ENCODE measurements around the gene FPGS.
"Not testable (repeated sequence)": the region's sequence is repeated elsewhere in the genome, so short reads cannot be mapped to it uniquely, and the experiment has no call there.

Gene FPGS

DNA sequence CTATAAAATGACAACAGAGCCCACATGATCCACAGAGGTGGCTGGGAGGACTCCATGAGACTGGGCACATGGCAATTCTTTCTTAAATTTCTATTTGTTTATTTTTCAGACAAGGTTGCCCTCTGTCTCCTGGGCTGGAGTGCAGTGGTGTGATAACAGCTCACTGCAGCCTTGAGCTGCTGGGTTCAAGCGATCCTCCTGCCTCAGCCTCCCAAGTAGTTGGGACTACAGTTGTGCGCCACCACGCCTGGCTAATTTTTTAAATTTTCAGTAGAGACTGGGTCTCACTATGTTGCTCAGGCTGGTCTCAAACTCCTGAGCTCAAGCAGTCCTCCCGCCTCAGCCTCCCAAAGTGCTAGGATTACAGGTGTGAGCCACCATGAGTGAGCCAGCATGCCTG is 42.9 kb downstream of the FPGS start:
- not testable (repeated sequence) for DNase-seq

DNA sequence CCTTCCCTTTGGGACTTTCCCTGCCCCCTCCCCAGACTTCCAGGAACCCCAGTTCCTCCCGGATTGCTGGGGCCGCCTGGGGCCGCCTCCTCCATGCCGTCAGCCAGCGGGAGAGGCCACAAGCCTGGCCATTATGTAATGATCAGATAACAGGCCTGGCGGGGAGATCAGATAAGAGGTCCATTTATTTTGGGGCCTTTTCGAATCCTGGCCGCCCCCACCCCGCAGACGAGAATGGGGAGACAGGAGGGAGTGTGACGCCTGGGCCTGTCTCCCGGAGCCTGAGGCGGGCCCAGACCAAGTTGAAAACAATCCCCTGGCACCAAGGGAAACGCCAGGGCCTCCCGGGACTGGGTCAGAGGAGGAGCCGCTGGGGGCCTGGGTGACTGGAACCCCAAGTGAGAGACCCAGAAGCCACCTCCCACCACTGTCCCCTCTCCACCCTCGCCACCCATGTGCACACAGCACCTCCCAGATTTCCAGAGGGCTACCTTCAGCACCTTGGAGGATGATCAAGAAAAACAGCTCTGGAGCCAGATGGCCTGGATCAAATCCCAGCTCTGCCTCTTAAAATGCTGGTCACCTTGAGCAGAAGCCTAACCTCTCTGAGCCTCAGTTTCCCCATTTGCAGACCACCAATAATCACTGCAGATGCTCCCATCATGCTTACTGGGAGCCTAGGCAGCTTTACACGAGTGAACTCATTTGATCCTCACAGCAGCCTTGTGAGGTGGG is 43.9 kb downstream of the FPGS start:
- no peak for DNase-seq

GRCh38 chr9:127847178-127847510 is 44.5 kb downstream of the FPGS start:
- no peak for DNase-seq

DNA sequence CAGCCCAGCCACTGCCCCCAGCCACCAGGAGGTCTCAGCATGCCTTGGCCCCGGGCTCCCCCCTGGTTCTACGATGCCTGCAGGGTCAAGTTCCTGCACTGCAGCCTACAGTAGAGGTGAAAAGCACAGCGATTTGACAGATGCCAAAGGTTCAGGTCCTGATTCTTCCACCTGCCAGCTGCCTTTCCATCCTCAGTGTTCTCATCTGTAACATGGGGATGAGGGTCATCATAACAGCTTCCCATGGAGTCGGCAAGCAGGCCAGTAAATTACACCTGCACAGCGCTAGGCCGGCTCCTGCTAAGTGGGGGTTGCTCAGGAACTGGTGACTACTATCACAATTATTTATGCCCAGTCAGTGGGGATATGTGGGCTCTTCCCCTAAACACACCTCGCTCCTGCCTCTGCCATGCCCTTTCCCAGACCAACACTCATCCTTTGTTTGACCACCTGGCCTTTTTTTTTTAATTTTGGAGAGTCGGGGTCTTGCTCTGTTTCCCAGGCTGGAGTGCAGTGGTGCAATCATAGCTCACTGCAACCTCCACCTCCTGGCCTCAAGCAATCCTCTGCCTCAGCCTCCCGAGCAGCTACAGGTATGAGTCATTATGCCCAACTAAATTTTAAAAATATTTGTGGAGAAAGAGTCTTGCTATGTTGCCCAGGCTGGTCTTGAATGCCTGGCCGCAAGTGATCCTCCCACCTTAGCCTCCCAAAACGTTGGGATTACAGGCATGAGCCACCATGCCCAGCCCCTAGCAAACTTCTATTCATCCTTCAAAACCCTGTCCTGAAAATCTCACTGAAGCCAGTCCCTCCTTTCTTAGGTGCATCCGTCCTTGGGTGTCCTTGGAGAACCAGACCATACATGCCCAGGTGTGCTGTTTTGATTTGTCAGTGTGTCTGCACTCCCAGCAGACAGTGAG is 45.4 kb downstream of the FPGS start:
- no peak for DNase-seq

DNA sequence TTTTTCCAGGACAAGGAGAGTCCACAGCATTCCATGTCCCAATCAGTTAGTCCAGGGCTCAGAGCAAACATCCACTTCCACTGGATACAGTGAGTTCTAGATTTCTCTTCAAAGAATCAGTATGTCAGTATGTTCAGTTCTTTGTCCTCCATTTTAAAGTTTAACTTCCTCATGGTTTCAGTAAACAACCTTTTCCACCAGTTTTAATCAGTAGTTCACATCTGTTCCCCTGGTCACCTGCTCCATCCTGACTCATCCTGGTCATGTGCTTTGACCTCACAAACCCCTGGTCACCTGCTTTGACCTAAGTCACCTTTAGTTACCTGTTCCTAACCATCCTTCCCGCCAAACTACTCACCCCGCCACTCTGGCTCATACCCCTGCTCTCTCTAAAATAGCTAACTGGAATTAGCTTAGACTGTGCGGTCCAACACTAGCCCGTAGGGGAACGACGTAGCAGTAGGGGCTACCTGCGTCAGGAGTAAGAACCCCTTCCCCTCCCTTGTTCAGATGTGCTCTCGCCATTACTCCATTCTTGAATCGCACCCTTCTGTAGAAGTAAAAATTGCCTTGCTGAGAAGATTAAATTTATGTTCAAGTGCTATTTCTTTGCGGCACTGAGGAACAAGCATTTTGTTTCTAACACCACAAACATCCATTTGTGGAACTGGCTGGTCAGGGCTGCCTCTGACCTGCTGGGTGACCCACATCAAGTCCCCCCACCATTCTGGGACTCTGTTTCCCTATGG is 46.2 kb downstream of the FPGS start:
- no peak for DNase-seq

DNA sequence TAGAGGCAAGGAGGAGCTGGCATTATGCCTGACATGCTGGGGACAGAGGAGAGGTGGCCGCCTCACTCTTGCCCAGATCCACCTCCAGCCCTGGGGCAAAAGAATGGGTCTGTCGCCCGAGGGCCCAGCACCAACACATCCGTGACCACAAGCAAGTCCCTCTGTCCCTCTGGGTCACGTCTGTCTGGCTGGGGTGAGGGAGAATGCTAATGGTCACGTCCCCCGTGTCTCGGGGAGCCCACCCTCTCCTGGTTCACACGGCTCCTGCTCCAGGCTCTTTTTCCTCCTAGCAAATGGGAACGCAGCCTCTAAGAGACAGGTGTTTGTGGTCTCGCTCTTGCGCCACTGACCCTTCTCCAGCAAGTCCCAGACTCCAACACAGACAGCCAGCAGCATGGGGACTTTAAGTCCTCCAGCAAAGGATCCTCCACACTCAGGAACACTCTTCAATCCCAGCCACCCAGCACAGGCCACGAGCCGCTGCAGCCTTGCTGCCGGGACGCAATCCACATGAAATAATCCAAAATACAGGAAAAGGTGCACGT is 47.7 kb downstream of the FPGS start:
- DNase-seq: no peak

DNA sequence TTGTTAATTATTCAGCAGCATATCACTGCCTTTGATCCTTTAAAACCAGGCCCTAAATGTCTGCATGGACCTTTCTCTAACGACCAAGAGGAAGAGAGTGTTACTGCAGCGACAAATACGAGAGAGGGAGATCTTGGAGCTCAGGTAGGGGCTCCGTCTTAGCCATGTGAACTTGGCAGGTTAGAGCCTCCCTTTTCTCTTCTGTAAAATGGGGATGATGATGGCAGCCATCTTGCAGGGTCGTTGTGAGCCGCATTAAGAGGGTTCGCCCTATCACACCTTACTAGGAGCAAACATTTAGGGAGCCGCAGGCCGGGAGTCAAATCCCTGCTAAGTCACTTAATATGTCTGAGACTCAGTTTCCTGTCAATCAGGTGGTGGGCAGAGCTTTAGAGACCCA is 50.1 kb downstream of the FPGS start:
- DNase-seq: no peak

GRCh38 chr9:127853312-127854183 is 50.9 kb downstream of the FPGS start:
- DNase-seq: no peak

- peak; percentile 28 for DNase-seq
These were observed 51.6 kb downstream of the FPGS start, which contains the start of gene ENG for GRCh38 chr9:127854184-127854806. TSS of gene ENG (minus strand) at chr9:127854658. CDS start at chr9:127854355, 303 bp downstream.

GRCh38 chr9:127854960-127855359 is 52.3 kb downstream of the FPGS start:
- no peak for DNase-seq

DNA sequence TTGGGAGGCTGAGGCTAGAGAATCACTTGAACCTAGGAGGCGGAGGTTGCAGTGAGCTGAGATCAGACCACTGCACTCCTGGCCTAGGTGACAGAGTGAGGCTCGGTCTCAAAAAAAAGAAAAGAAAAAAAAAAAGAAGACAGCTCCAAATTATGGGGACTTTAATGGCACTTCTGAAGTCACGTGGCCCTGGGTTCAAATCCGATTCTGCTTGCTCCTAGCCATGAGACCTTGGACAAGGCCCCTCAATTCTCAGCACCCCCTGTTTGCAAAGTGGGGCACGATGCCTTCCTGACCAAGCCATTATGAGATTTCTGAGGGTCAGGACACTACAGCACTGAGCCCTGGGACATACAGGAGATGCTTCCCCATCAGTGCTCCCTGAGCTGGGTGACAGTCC is 52.8 kb downstream of the FPGS start:
- no peak for DNase-seq

DNA sequence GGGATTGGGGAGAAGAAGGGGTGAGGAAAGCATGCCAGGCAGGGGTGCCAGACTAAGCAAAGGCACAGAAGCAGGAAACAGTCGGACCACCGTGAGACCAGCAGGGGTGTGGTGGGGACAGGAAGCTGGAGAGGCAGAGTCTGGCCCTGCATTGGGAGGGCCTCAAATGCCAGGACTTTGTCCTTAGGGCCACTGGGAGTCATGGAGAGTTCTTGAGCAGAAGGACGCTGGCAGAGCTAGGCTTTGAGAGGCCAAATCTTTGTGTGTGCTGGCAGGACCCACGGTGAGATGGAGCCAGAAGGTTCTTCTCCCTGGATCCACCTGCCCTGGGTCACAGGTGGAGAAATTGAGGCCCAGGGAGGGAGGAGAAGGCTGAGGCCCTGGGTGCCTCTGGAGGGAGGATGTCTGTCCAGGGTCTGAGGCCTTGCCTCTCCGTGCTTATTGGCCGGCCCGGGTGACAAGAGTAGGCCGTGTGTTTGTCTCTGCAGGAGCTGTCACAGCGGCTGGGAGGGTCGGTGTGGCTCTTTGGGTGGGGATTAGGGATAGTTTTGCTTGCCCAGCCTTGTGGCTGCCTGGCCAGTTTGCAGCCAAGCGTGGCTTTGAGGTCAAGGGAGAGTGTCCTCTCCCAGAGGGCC is 53.5 kb downstream of the FPGS start:
- DNase-seq: no peak

DNA sequence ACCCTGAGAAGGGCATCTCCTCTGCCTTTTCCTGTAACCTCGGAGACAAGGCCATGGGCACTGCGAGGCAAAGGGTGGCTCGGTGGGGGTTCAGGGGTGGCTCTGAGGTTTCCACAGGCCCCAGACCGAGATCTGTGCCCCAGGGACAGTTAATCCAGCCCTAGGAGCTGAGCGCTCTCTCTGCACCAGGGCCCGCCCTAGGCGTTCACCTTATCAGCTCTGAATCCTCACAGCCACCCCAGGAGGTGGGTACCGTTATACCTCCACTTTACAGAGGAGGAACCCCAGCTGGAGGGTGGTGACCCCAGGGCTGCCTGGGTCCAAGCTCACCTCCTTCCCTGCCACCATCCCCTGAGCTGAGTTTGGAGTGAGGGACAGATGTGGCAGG is 54.0 kb downstream of the FPGS start:
- DNase-seq: no peak

DNA sequence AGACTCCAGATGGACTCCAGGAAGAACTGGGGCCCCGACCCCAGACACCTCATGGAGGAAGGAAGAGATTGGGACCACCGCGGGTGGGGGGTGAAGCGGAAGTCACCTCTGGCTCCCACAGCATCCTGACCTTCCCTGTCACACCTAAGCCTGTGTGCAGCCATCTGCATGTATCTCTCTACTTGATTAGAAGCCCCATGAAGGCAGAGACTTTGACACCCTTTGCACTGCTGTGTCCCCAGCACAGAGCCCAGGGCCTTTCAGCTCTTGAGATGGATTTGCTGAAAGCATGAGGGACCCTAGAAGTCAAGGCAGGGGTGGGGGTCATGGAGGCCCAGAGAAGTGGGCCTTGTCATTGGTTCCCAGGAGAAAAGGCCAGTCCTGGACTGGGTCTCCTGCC is 54.6 kb downstream of the FPGS start:
- no peak for DNase-seq

DNA sequence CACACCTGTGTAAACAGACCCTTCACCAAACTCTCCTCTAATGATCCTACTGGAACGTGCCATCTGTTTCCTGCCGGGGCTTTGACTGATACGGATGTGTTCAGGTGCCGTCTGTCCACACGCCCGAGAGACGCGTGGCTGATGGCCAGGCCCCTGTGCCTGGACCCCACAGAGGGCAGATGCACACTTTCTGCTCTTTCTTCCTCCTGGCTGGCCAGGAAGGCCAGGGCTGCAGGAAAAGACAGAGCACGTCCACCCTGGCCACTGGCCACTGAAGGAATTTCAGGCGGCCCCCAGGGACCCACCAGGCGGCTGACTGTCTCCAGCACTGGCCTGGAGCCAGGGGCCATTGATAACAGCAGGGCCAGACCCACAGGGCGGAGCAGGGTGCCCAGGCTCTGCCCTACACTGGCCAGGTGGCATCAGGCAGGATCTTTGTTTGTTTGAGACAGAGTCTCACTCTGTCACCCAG is 55.4 kb downstream of the FPGS start:
- DNase-seq: no peak

DNA sequence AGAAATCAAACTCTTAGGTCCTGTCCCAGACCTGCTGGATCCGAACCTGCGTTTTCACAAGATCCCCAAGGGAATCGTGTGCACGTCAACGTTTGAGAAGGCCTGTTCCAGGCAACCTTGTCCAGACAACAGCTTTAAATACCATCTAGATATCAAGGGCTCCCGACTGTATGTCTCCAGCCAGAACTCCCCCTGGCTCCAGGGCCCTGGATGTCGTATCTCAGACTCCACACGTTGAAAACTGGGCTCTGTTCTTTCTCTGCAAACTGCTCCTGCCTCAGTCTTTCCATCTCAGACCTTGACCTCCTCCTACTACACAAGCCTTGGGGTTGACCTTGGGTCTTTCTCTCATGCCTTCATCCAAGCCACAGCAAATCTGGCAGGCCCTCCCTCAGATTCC is 57.6 kb downstream of the FPGS start:
- no peak for DNase-seq

DNA sequence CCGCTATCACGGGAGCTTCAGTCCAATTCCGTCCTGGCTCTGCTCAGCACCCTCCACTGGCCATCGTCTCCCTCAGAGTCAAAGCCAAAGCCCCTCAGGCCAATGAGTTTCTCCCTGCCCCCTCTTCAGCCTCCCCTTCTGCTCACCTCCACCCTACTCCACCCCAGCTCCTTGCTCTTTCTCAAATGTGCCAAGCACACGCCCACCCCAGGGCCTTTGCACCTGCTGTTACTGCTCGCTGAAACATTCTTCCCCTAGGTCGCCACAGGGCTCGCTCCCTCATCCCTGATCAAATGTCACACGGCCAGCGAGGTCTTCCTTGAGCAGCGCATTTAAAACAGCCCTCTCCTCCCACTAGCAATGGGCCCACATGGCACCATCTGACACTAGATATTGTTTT is 58.1 kb downstream of the FPGS start:
- no peak for DNase-seq

DNA sequence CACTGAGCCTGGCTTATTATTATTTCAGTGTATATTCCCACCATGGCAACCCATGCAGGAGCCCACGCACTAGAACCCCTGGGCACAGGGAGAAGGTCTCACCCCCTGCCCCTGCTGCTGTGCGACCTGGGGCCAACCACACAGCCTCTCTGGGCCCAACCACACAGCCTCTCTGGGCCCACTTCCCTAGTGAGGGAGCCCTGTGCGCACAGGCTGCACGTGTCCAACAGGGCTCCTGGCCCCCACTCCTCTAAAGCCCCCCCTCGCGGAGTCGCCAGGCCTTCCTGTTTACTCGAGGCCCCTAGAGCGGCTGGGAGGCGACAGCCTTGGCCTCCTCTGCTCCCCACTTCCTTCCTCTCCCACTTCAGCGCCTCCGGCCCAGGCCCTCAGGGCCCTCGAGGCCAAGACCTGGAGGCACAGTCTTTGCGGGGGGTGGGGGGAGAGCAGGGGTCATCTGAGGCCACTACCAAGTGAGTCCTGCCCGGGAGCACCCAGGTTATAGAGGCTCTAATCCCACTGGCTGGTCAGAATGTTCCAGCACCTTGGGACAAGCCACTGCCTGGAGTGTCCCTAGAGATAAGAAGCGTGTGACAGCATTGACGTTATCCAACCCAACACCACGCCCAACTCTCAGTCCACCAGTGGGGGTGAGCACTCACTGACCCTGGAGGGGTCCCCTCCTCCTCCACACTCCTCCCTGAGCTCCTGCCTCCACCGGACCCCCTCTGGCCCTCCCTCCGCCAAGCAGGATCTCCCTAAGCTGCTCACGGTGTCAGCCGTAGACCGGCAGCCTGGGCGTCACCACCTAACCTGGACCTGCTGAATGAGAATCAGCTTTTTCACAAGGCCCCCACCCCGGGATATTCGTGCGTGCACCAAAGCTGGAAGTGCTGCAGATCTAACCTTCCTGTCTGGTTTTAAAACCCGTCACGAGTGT is 59.7 kb downstream of the FPGS start:
- peak; percentile 24 for DNase-seq

DNA sequence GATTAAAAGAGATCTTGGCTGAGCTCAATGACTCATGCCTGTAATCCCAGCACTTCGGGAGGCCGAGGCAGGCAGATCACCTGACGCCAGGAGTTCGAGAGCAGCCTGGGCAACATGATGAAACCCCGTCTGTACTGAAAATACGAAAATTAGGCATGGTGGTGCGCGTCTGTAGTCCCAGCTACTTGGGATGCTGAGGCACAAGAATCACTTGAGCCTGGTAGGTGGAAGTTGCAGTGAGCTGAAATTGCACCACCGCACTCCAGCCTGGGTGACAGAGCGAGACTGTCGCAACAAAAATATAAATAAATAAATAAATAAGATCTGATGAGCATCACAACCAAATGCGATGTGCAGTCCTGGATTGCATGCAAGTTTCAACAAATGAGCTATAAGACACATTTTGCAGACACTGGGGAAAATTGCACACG is 60.5 kb downstream of the FPGS start:
- no peak for DNase-seq

Measured in activated CD4-positive, alpha-beta T cell treated with anti-CD3 and anti-CD28 coated beads, Interleukin-10, Interleukin-2, amounts not matched to agents 100 ng/mL and 50 ng/mL, durations not matched to agents 16 hours and 8 hours (primary cell).